A549 (cell line): Measurements from ENCODE around the gene IER2. TPM values are rescaled to one million over a fixed set of nuclear protein-coding genes. Genes with fewer than 3 reads are reported as not detected.

Experiments
- ATAC-seq, 2 experiments: fragments of 200-7000 bp in 1 of 2; fragments of >200 bp in 1 of 2; cut with Nextera tagmentation in 1 of 2; cut with Tn5 transposase in 1 of 2; 3 replicates each; pipeline versions ENCODE4 v1.8.0 to v1.9.1; 2018 to 2020; ENCODE audit warnings: mild to moderate bottlenecking in 1 of 2, moderate library complexity in 1 of 2
- CTCF ChIA-PET: fragments of 300-600 bp; sonication (Branson Sonifier 250); formaldehyde crosslinking; extraction: SDS; loops from one replicate; lab custom pipeline; 2021; ENCODE audit warnings: antibody characterized with exemption, inconsistent platforms; lab: Yijun Ruan, JAX
- POLR2A ChIA-PET: fragments of 350-600 bp; formaldehyde crosslinking; extraction: SDS; loops from one replicate; lab custom pipeline; 2021; ENCODE audit warnings: antibody characterized with exemption, inconsistent platforms; lab: Yijun Ruan, JAX
- DNase-seq, 2 experiments: peaks; one replicate each; pipeline versions ENCODE4 v3.0.0 to v3.0.0-alpha.2; 2011 to 2016; ENCODE audit warnings: low read depth in 1 of 2, low spot score in 1 of 2
- FAIRE-seq: peaks from 2 replicates; lab custom pipeline; 2011; peaks lifted over from hg19 to GRCh38; lab: Jason Lieb, UNC
- H3K27ac ChIP-seq, 2 experiments: fragments of >200 bp; sonication (Bioruptor Twin); formaldehyde crosslinking; 3 replicates each; pipeline ENCODE4 v1.5.1; 2016 to 2017
- H3K4me1 ChIP-seq: fragments of >200 bp; sonication (Bioruptor Twin); formaldehyde crosslinking; 3 replicates; pipeline ENCODE4 v1.6.1; 2016
- H3K4me2 ChIP-seq: fragments of >200 bp; sonication (Bioruptor Twin); formaldehyde crosslinking; 3 replicates; pipeline ENCODE4 v1.6.1; 2016
- H3K4me3 ChIP-seq: fragments of >200 bp; sonication (Bioruptor Twin); formaldehyde crosslinking; 3 replicates; pipeline ENCODE4 v1.5.1; 2016
- H3K9me3 ChIP-seq: fragments of >200 bp; sonication (Bioruptor Twin); formaldehyde crosslinking; 3 replicates; pipeline ENCODE4 v1.6.1; 2016
- EHMT2 ChIP-seq: fragments of 200-600 bp; sonication (generic); IDR thresholded peaks from 2 replicates; pipeline ENCODE4 v1.6.1; 2016; ENCODE audit warnings: antibody characterized with exemption, low read depth, mild to moderate bottlenecking, moderate library complexity
- EP300 ChIP-seq, 2 experiments: fragments of >200 bp; sonication (Bioruptor Twin); formaldehyde crosslinking; IDR thresholded peaks; 2 replicates in 1 of 2; 3 replicates in 1 of 2; pipeline ENCODE4 v1.6.1; 2016 to 2017
- FOSB ChIP-seq: fragments of 250-450 bp; sonication (Bioruptor Pico); IDR thresholded peaks from 2 replicates; pipeline ENCODE4 v1.5.0; 2020; ENCODE audit warnings: mild to moderate bottlenecking, moderate library complexity
- GATA3 ChIP-seq: IDR thresholded peaks from 2 replicates; pipeline ENCODE4 v1.6.1; 2012; ENCODE audit warnings: borderline replicate concordance
- HOXA7 ChIP-seq: fragments of 250-450 bp; sonication (Bioruptor Pico); IDR thresholded peaks from 2 replicates; pipeline ENCODE4 v1.5.0; 2020; ENCODE audit warnings: mild to moderate bottlenecking, moderate library complexity
- HOXB5 ChIP-seq: fragments of 250-450 bp; sonication (Bioruptor Pico); IDR thresholded peaks from 2 replicates; pipeline ENCODE4 v1.5.0; 2020; ENCODE audit warnings: mild to moderate bottlenecking, moderate library complexity
- JUN ChIP-seq, 2 experiments: fragments of >200 bp; sonication (Bioruptor Twin); formaldehyde crosslinking; IDR thresholded peaks; 2 replicates in 1 of 2; 3 replicates in 1 of 2; pipeline ENCODE4 v1.6.1; 2016 to 2017
- MAFK ChIP-seq: fragments of 450-650 bp; IDR thresholded peaks from 2 replicates; pipeline ENCODE4 v1.6.1; 2014; ENCODE audit not compliant: partially characterized antibody
- MAZ ChIP-seq: fragments of 150-350 bp; IDR thresholded peaks from 2 replicates; pipeline ENCODE4 v1.6.1; 2014; ENCODE audit warnings: antibody characterized with exemption, low read depth, low read length, borderline replicate concordance
- POLR2A ChIP-seq: IDR thresholded peaks from 2 replicates; pipeline ENCODE4 v1.6.1; 2012; ENCODE audit warnings: mild to moderate bottlenecking, low read length
- RAD21 ChIP-seq, 2 experiments: fragments of >200 bp in 1 of 2; sonication (Bioruptor Twin) in 1 of 2; formaldehyde crosslinking in 1 of 2; IDR thresholded peaks in 1 of 2; conservative IDR thresholded peaks in 1 of 2; 2 replicates in 1 of 2; 3 replicates in 1 of 2; pipeline ENCODE4 v1.6.1; 2012 to 2018; ENCODE audit warnings: inconsistent platforms in 1 of 2
- ZFP36 ChIP-seq: fragments of 450-650 bp; IDR thresholded peaks from 2 replicates; pipeline ENCODE4 v1.6.1; 2014; ENCODE audit warnings: borderline replicate concordance; ENCODE audit not compliant: partially characterized antibody
- WGBS: methylation state at CpG from one replicate; pipeline ENCODE4 v1.1.6; 2017; ENCODE audit errors: missing lambda C conversion rate; 5-methylcytosine and 5-hydroxymethylcytosine counted together
- polyA plus RNA-seq, 4 experiments: library from polyadenylated mRNA; depleted of rRNA in 3 of 4; stranded (reverse); fragments of >200 nt; fragmentation: RNase III in 1 of 4; extraction: RNeasy Plus Mini Kit Qiagen cat#74134 plus additional on column Dnase treatment in 1 of 4; gene quantifications; 2 replicates in 3 of 4; 3 replicates in 1 of 4; pipeline ENCODE4 v1.2.3, GENCODE V29; 2011 to 2017
- TF ChIP-seq, protein P1 (sequence below): fragments of 250-450 bp; sonication (Bioruptor Pico); IDR thresholded peaks from 2 replicates; pipeline ENCODE4 v1.5.0; 2021; ENCODE audit warnings: mild to moderate bottlenecking, moderate library complexity, borderline replicate concordance
- TF ChIP-seq, protein P2 (sequence below): IDR thresholded peaks from 2 replicates; pipeline ENCODE4 v1.6.1; 2012
- TF ChIP-seq, protein P3 (sequence below): IDR thresholded peaks from 2 replicates; pipeline ENCODE4 v1.6.1; 2012; ENCODE audit warnings: low read depth, borderline replicate concordance
- TF ChIP-seq, protein P4 (sequence below): IDR thresholded peaks from 2 replicates; pipeline ENCODE4 v1.6.1; 2012
- TF ChIP-seq, protein P5 (sequence below): fragments of >200 bp; sonication (Bioruptor Twin); formaldehyde crosslinking; IDR thresholded peaks from 3 replicates; pipeline ENCODE4 v1.6.1; 2016
- TF ChIP-seq, protein P6 (sequence below): fragments of 150-350 bp; IDR thresholded peaks from 2 replicates; pipeline ENCODE4 v1.6.1; 2014; ENCODE audit warnings: low read depth, mild to moderate bottlenecking, low read length

IER2 gene
- polyA plus RNA-seq, 2 of the 4 experiments (the other 2 are of a cell fraction): 39.9 to 75.7 TPM

DNA sequence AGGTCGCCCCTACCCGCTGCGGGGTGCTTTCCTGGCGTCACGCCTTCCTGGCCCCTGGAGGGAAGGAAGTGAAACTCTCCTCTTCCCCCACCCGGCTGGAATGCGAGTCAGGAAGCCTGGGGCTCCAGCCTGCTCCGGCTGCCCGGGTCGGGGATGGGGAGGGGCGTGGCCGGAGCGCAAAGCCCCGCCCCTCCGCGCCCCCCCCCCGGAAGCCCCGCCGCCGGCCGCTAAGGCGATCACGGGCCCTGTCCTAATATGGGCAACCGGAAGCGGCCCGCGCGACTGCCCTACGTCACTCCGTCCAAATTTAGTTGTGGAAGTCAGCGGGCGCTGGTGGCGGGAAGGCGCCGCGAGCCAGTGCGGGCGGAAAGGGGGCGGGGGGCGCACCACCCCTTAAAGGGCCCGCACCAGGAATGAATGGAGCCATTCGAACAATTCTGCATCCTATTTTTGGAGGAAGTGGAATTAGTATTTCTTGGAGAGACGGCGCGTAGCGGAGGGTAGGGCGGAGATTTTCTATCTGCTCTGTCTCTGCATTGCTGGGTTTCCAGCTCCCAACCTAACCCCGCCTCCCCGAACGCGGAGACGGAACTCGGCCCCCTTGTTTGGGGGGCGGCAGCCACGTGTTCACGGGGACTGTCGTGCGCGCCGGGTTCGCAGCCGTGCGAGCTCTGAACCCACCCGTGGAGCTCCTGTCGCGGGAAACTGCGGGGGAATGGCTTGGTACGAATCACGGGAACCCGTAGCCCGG is 1.6 kb downstream of the IER2 start:
- TF ChIP-seq JUN (IDR thresholded peaks at IDR 0.05) (peak in 1 of 2 experiments; percentile 87; a peak in 3 of 5 replicates), GATA3 (peak; percentile 45; the same call in 1 of the 2 replicates), ZFP36 (peak; percentile 17), POLR2A (peak; percentile 80), FOSB (CRISPR knock-in tag) (peak; percentile 27; the same call in 1 of the 2 replicates), RAD21 (conservative IDR thresholded peaks at IDR 0.05 in 1 of 2, IDR thresholded peaks at IDR 0.05 in 1 of 2) (no peak), EHMT2 (no peak), MAFK (no peak), HOXB5 (no peak), HOXA7 (CRISPR knock-in tag) (peak; percentile 57; the same call in 1 of the 2 replicates), EP300 (IDR thresholded peaks at IDR 0.05) (peak in 1 of 2 experiments; percentile 48; a peak in 2 of 5 replicates), MAZ (0 out of 2 replicates have a peak, but pooled peaks have one; percentile 37)
- TF ChIP-seq, protein P1, sequence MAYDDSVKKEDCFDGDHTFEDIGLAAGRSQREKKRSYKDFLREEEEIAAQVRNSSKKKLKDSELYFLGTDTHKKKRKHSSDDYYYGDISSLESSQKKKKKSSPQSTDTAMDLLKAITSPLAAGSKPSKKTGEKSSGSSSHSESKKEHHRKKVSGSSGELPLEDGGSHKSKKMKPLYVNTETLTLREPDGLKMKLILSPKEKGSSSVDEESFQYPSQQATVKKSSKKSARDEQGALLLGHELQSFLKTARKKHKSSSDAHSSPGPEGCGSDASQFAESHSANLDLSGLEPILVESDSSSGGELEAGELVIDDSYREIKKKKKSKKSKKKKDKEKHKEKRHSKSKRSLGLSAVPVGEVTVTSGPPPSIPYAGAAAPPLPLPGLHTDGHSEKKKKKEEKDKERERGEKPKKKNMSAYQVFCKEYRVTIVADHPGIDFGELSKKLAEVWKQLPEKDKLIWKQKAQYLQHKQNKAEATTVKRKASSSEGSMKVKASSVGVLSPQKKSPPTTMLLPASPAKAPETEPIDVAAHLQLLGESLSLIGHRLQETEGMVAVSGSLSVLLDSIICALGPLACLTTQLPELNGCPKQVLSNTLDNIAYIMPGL (CRISPR knock-in tag): no peak
- TF ChIP-seq, protein P2, sequence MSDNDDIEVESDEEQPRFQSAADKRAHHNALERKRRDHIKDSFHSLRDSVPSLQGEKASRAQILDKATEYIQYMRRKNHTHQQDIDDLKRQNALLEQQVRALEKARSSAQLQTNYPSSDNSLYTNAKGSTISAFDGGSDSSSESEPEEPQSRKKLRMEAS: peak; percentile 92
- TF ChIP-seq, protein P3, sequence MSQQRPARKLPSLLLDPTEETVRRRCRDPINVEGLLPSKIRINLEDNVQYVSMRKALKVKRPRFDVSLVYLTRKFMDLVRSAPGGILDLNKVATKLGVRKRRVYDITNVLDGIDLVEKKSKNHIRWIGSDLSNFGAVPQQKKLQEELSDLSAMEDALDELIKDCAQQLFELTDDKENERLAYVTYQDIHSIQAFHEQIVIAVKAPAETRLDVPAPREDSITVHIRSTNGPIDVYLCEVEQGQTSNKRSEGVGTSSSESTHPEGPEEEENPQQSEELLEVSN: peak; percentile 70; the same call in 1 of the 2 replicates
- TF ChIP-seq, protein P4, sequence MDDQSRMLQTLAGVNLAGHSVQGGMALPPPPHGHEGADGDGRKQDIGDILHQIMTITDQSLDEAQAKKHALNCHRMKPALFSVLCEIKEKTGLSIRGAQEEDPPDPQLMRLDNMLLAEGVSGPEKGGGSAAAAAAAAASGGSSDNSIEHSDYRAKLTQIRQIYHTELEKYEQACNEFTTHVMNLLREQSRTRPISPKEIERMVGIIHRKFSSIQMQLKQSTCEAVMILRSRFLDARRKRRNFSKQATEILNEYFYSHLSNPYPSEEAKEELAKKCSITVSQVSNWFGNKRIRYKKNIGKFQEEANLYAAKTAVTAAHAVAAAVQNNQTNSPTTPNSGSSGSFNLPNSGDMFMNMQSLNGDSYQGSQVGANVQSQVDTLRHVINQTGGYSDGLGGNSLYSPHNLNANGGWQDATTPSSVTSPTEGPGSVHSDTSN: peak; percentile 22; the same call in 1 of the 2 replicates
- TF ChIP-seq, protein P5, sequence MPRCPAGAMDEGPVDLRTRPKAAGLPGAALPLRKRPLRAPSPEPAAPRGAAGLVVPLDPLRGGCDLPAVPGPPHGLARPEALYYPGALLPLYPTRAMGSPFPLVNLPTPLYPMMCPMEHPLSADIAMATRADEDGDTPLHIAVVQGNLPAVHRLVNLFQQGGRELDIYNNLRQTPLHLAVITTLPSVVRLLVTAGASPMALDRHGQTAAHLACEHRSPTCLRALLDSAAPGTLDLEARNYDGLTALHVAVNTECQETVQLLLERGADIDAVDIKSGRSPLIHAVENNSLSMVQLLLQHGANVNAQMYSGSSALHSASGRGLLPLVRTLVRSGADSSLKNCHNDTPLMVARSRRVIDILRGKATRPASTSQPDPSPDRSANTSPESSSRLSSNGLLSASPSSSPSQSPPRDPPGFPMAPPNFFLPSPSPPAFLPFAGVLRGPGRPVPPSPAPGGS: 0 out of 3 replicates have a peak, but pooled peaks have one; percentile 50
- TF ChIP-seq, protein P6, sequence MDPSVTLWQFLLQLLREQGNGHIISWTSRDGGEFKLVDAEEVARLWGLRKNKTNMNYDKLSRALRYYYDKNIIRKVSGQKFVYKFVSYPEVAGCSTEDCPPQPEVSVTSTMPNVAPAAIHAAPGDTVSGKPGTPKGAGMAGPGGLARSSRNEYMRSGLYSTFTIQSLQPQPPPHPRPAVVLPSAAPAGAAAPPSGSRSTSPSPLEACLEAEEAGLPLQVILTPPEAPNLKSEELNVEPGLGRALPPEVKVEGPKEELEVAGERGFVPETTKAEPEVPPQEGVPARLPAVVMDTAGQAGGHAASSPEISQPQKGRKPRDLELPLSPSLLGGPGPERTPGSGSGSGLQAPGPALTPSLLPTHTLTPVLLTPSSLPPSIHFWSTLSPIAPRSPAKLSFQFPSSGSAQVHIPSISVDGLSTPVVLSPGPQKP: peak; percentile 96
- Histone ChIP-seq H3K4me1 (peaks cover 19% of the 10 kb centered on the region), H3K4me2 (peak overlapping the region; percentile 90), H3K27ac (peak overlapping the region; percentile 99 to 100), H3K9me3 (no peaks in the 10 kb centered on the region), H3K4me3 (peak overlapping the region; percentile 98)
- CTCF ChIA-PET: interaction anchor here (0.6 to 2.0 kb wide), 8 partner anchors 12 to 187 kb away, joined by 3 to 10 read pairs (median 4); partner anchors contain the start of gene NACC1
- DNase-seq: peak; percentile 93 to 95
- ATAC-seq: peak; percentile 33 to 58
- no peak for FAIRE-seq
- POLR2A ChIA-PET: interaction anchor here (0.6 to 3.2 kb wide), 8 partner anchors 11 to 111 kb away, joined by 3 to 72 read pairs (median 8); partner anchors contain the start of gene NACC1
- 2% methylated on average over 18 of the region's 71 CpGs for WGBS
